ENCODE measurements around the gene CTSE.

Gene CTSE

GRCh38 chr1:205969229-205969628, 54.5 kb downstream of the CTSE start:
- Histone ChIP-seq H3K4me3 (ENCODE audit: low read depth in 1 of 2, low read length in 1 of 2) (no peak overlapping the region), H3K27ac (no peak overlapping the region), H3K27me3 (no peaks in the 10 kb centered on the region), H3K4me1 (ENCODE audit: control insufficient read depth in 1 of 2, insufficient read depth in 1 of 2, low read depth in 1 of 2, low read length in 1 of 2) (no peaks in the 10 kb centered on the region), H3K36me3 (no peaks in the 10 kb centered on the region), H3K9me3 (no peaks in the 10 kb centered on the region)
- TF ChIP-seq CTCF (IDR thresholded peaks at IDR 0.05) = no peak

GRCh38 chr1:205967554-205968335, 56.0 kb downstream of the CTSE start:
- no peaks in the 10 kb centered on the region for H3K36me3 ChIP-seq
- H3K4me3 ChIP-seq (ENCODE audit: low read depth in 1 of 2, low read length in 1 of 2) = no peak overlapping the region
- TF ChIP-seq CTCF (IDR thresholded peaks at IDR 0.05) = no peak
- no peaks in the 10 kb centered on the region for H3K4me1 ChIP-seq (ENCODE audit: control insufficient read depth in 1 of 2, insufficient read depth in 1 of 2, low read depth in 1 of 2, low read length in 1 of 2)
- no peaks in the 10 kb centered on the region for H3K9me3 ChIP-seq
- no peak overlapping the region for H3K27ac ChIP-seq
- no peaks in the 10 kb centered on the region for H3K27me3 ChIP-seq

- TF ChIP-seq CTCF (IDR thresholded peaks at IDR 0.05) = no peak
- no peaks in the 10 kb centered on the region for H3K4me1 ChIP-seq (ENCODE audit: control insufficient read depth in 1 of 2, insufficient read depth in 1 of 2, low read depth in 1 of 2, low read length in 1 of 2)
These were observed 58.4 kb downstream of the CTSE start for GRCh38 chr1:205965036-205965884.

GRCh38 chr1:205963352-205964155, 60.1 kb downstream of the CTSE start:
- H3K27ac ChIP-seq = no peak overlapping the region
- H3K27me3 ChIP-seq = peaks cover 22% of the 10 kb centered on the region
- no peaks in the 10 kb centered on the region for H3K36me3 ChIP-seq
- H3K4me1 ChIP-seq (ENCODE audit: control insufficient read depth in 1 of 2, insufficient read depth in 1 of 2, low read depth in 1 of 2, low read length in 1 of 2) = no peaks in the 10 kb centered on the region
- TF ChIP-seq CTCF (IDR thresholded peaks at IDR 0.05) = no peak
- H3K4me3 ChIP-seq (ENCODE audit: low read depth in 1 of 2, low read length in 1 of 2) = no peak overlapping the region
- H3K9me3 ChIP-seq = no peaks in the 10 kb centered on the region

More at GRCh38 chr1:205965036-205965884, 58.4 kb downstream of the CTSE start:
- Histone ChIP-seq H3K27me3 (peaks cover 14% of the 10 kb centered on the region), H3K36me3 (no peaks in the 10 kb centered on the region), H3K9me3 (no peaks in the 10 kb centered on the region), H3K4me3 (ENCODE audit: low read depth in 1 of 2, low read length in 1 of 2) (no peak overlapping the region), H3K27ac (no peak overlapping the region)

GRCh38 chr1:205962821-205963221, 60.9 kb downstream of the CTSE start:
- H3K4me1 ChIP-seq (ENCODE audit: control insufficient read depth in 1 of 2, insufficient read depth in 1 of 2, low read depth in 1 of 2, low read length in 1 of 2) = no peaks in the 10 kb centered on the region

More at GRCh38 chr1:205962821-205963221, 60.9 kb downstream of the CTSE start:
- peaks cover 22% of the 10 kb centered on the region for H3K27me3 ChIP-seq
- no peaks in the 10 kb centered on the region for H3K36me3 ChIP-seq
- no peak overlapping the region for H3K27ac ChIP-seq
- TF ChIP-seq CTCF (IDR thresholded peaks at IDR 0.05) = no peak
- no peaks in the 10 kb centered on the region for H3K9me3 ChIP-seq
- no peak overlapping the region for H3K4me3 ChIP-seq (ENCODE audit: low read depth in 1 of 2, low read length in 1 of 2)
